Midbrain (tissue), 1 donor: ENCODE measurements around the gene CLEC3B.
"Not testable (repeated sequence)": the region's sequence is repeated elsewhere in the genome, so short reads cannot be mapped to it uniquely, and the experiment has no call there.

Source experiments
- DNase-seq: peaks from one replicate; lab custom pipeline; 2025; lab: John Stamatoyannopoulos, UW

The CLEC3B gene, protein sequence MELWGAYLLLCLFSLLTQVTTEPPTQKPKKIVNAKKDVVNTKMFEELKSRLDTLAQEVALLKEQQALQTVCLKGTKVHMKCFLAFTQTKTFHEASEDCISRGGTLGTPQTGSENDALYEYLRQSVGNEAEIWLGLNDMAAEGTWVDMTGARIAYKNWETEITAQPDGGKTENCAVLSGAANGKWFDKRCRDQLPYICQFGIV

GRCh38 chr3:45026038-45026437 is at the start of gene CLEC3B:
TSS of gene CLEC3B (plus strand) at chr3:45026303. CDS start at chr3:45026363, 60 bp downstream.
- DNase-seq, result no peak

GRCh38 chr3:44981220-44981619 is 44.9 kb upstream of the CLEC3B start:
- DNase-seq, result no peak

- DNase-seq, result no peak
Observed at GRCh38 chr3:44981751-44982150, 44.4 kb upstream of the CLEC3B start.

- no peak for DNase-seq
Observed at GRCh38 chr3:44982817-44983216, 43.3 kb upstream of the CLEC3B start.

GRCh38 chr3:44983484-44983941 is 42.6 kb upstream of the CLEC3B start:
- no peak for DNase-seq

- no peak for DNase-seq
Observed at GRCh38 chr3:44984335-44984734, 41.8 kb upstream of the CLEC3B start.

DNA sequence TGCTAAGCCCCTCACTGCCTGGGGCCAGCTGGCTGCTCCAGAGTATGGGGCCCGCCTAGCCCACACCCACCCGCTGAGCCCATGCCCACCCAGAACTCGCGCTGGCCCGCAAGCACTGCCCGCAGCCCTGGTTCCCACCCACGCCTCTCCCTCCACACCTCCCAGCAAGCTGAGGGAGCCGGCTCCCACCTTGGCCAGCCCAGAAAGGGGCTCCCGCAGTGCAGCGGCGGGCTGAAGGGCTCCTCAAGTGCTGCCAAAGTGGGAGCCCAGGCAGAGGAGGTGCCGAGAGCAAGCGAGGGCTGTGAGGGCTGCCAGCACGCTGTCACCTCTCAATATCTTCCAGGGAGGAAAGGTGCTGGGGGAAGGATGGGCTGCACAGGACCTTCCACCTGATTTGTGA is 39.8 kb upstream of the CLEC3B start:
- not testable (repeated sequence) for DNase-seq

GRCh38 chr3:44987332-44987731 is 38.8 kb upstream of the CLEC3B start:
- DNase-seq, result no peak

DNA sequence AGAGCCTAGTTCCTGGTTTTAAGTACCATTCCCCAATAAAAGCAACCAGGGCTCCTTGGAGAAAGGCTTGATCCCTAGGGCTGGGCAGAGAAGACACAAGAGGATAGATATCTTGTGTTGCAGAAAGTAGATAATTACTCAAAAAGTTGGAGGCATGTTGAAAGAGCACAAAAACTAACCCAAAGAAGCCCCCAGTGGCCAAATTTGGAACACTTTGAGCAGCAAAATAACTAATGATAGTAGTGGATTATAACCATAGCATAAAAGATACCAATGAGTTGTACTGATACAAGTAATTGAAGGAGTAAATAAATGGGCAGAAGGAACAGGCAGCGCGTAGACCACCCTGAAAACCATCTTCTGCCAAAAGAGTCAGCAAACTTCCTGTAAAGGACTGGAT is 38.0 kb upstream of the CLEC3B start:
- no peak for DNase-seq

- DNase-seq, result no peak
Observed at GRCh38 chr3:44989141-44989540, 37.0 kb upstream of the CLEC3B start.

GRCh38 chr3:44989636-44990373 is 36.3 kb upstream of the CLEC3B start:
- DNase-seq, result no peak

DNA sequence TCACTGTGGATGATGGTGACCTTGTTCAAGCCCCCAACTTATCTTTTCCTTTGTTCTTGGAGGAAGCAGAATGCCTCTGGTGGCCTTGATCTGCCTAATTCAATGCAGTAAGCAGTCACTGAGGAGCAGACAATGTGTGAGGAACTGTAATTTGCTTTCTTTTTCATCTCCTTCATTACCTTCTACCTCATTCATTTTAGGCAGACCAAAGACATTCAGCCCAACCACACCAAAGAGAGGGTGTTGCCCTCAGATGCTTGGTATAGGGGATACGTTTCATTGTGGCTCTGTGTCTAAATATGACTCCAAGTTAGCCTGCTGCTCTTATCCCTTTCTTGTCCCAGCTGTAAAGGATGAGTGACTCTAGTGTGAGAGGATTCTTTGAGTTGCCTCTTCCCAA is 34.8 kb upstream of the CLEC3B start:
- DNase-seq, result no peak

DNA sequence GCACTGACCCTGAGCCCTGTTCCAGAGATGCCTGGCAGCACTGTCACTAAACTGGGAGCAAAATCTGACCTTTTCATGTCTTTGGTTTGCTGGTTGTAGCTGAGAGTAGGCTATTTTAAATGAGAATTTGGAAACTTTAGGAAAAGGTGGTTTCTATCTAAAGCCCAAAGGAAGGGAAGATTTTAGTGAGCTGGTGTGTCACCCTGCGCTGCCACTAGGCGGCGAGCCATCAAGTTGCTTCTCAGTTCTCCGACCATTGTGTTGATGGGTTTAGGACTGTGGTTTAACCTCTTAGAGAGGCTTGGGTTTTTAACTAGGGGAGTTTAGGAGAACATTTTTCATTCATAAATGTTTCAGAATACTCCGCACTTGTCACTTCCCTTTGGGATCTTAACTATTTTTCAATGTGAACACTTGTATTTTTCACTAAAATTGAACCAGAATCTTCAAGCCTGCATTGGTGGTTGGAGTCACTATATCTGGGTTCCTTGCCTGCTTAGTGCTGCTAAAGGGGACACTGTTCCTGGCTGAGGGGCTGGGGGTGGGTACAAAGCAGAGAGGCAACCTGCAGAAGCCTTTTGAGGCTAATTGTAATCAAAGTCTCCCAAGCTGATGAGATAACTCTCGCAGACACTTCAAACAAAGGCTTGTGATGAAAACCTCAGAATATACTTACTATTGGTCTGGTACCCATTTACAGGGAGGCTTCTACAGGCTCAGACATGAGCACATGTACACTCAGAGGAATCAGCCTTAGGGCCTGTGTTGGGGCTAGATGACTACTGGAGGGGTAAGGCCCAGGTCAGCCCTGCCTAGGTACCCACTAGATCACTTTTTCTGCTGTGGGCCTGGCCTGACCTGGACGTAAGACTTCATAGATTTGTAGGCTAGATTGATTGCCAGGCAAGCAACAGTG is 33.3 kb upstream of the CLEC3B start:
- no peak for DNase-seq

DNA sequence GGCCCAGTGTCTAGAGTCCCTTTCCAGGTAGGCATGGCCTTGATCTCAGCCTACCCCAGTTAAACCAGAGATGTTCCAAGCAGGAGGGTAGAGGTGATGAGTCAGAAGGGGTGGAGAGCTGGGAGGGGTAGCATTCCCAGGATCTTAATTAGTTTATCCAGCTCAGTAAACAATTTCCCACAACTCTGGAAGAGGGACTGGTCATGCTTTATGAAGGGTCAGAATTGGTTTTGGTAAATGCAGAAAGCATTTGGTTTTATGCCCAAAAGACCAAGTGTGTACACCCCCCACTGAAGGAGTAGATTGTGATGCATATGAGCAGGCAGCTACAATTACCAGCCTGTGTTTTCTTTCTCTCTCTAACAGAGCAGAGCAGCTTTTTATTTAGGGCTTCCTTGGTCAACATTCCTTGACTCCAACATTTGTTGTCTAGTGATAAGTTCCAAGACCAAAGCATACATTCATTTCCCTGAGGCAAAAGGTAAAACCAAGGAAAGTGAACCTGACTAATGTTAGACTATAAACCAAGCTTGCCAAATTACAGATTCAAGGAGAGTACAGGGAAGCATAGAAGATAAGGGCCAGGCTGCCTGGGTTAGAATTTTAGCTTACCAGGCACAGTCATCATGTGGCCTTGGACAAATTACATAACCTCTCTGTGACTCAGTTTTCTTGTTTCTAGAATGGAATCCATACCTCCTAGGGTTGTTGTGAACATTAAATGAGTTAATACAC is 32.5 kb upstream of the CLEC3B start:
- no peak for DNase-seq

GRCh38 chr3:44995142-44995770 is 30.8 kb upstream of the CLEC3B start:
- DNase-seq, result no peak

DNA sequence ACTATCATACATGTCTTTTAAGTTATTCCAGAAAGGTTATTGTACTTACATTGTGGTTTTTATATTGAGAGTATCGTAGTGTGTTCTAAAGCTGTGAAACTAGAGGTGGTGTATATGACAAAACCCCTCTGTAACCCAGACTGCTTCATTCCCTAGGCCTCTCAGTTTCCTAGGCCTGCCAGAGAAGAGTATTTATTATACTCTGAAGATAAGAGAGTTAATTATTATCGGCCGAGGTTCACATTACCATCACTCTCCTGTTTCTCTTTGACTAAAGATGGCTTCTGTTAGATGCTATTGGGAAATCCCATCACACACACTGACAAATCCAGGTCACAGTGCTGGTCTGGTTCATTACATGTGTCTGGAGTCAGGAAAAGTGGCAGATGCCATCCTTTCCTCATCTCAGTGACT is 29.5 kb upstream of the CLEC3B start:
- no peak for DNase-seq

- DNase-seq, result no peak
Observed at GRCh38 chr3:44999782-45000181, 26.3 kb upstream of the CLEC3B start.

GRCh38 chr3:45000823-45001222 is 25.3 kb upstream of the CLEC3B start:
- DNase-seq, result no peak

DNA sequence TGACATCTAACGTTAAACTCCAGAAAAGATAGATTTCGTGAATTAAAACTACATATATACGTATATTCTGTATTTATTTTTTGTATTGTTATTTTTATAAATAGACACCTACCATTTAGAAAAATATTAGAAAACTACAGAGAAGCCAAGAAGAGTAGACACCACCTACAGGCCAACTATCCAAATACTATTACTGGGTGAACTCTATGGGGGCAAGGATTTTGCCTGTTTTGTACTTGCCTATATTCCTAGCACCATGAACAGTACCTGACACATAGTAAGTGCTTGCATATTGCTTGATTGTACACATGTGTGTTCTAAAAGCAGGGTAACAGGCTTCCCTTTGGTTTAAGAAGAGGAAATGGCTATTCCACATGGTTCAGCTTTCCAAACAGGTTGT is 24.4 kb upstream of the CLEC3B start:
- DNase-seq, result no peak

DNA sequence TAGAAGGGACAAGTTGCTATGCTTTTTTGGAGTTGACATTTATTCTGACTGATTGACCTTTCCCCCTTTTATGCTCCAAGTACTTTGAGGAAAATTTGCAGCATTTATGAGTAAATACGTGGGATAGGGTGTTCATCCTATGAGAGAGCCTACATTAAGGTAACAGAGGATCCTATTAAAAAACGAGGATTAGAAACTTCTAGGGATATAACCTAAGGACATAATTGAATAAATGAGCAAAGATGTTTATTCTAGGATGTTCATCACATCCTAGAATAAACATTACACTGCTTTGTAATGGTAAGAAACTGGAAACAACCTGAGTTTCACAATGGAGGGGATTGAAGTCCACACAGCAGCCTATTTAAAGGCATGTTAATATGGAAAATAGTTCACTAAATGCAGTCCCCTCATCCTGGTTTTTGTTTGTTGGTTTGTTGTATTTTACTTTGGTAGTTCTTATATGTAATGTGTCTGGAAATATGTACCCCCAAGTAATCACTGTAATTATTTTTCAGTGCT is 23.9 kb upstream of the CLEC3B start:
- no peak for DNase-seq

DNA sequence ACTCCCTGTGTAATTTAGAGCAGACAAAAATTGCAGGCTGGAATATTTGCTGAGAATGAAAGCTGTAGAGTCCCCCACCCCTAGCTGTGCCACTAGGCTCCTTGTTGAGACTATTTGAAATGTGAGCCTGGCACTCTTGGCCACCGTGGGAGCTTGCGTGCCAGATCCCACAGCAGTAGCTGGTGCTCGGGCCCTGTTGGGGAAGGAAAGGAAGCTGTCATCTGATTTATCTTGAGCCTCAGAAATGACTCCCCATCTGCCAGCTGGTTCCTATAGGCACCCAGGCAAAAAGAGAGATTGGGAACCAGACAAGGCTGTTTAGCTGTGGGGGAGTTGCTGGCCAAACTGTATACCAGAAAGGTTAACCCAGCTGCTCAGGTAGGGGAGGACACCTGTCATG is 23.4 kb upstream of the CLEC3B start:
- no peak for DNase-seq
